Hepatocyte (in vitro differentiated cells): ENCODE measurements around the gene SETBP1. TPM values are rescaled to one million over a fixed set of nuclear protein-coding genes. Genes with fewer than 3 reads are reported as not detected.

Experiments
- DNase-seq: peaks from one replicate; pipeline ENCODE4 v3.0.0-alpha.2; 2016; ENCODE audit warnings: low spot score
- H2AFZ ChIP-seq: fragments of 200-600 bp; sonication (generic); 2 replicates; pipeline ENCODE4 v1.6.0; 2016; ENCODE audit warnings: antibody characterized with exemption, mild to moderate bottlenecking
- H3K27ac ChIP-seq: fragments of 200-600 bp; sonication (generic); 2 replicates; pipeline ENCODE4 v1.5.1; 2016; ENCODE audit warnings: mild to moderate bottlenecking
- H3K27me3 ChIP-seq: fragments of 200-600 bp; sonication (generic); 2 replicates; pipeline ENCODE4 v1.6.1; 2016
- H3K36me3 ChIP-seq: fragments of 200-600 bp; sonication (generic); replicated peaks from 2 replicates; pipeline ENCODE4 v1.5.1; 2016; ENCODE audit warnings: low read depth; ENCODE audit not compliant: insufficient read depth
- H3K4me1 ChIP-seq: fragments of 200-600 bp; sonication (generic); 2 replicates; pipeline ENCODE4 v1.5.1; 2016; ENCODE audit warnings: mild to moderate bottlenecking, moderate library complexity; ENCODE audit not compliant: insufficient read depth
- H3K4me2 ChIP-seq: fragments of 200-600 bp; sonication (generic); 2 replicates; pipeline ENCODE4 v1.6.0; 2016
- H3K4me3 ChIP-seq: fragments of 200-600 bp; sonication (generic); 2 replicates; pipeline ENCODE4 v1.5.1; 2016; ENCODE audit warnings: mild to moderate bottlenecking
- H3K79me2 ChIP-seq: fragments of 200-600 bp; sonication (generic); 2 replicates; pipeline ENCODE4 v1.6.0; 2017; ENCODE audit warnings: mild to moderate bottlenecking
- H3K9me2 ChIP-seq: fragments of 200-600 bp; sonication (generic); replicated peaks from 2 replicates; pipeline ENCODE4 v1.6.0; 2017; ENCODE audit warnings: mild to moderate bottlenecking; ENCODE audit not compliant: insufficient read depth
- H3K9me3 ChIP-seq: fragments of 200-600 bp; sonication (generic); 2 replicates; pipeline ENCODE4 v1.5.1; 2016; ENCODE audit warnings: low read depth, mild to moderate bottlenecking
- H4K20me1 ChIP-seq: fragments of 200-600 bp; sonication (generic); 2 replicates; pipeline ENCODE4 v1.6.0; 2016; ENCODE audit warnings: mild to moderate bottlenecking; ENCODE audit not compliant: insufficient read depth, poor library complexity, severe bottlenecking
- EZH2 ChIP-seq: fragments of 200-600 bp; sonication (generic); IDR thresholded peaks from 2 replicates; pipeline ENCODE4 v1.6.1; 2016; ENCODE audit warnings: antibody characterized with exemption, mild to moderate bottlenecking, borderline replicate concordance
- EZH2phosphoT487 ChIP-seq: fragments of 200-600 bp; sonication (generic); IDR thresholded peaks from one replicate; pipeline ENCODE4 v1.6.1; 2018; ENCODE audit warnings: antibody characterized with exemption, mild to moderate bottlenecking, low read depth, moderate library complexity; ENCODE audit not compliant: unreplicated experiment, severe bottlenecking
- WGBS: methylation state at CpG from one replicate; pipeline ENCODE4 v1.1.6; 2016; ENCODE audit warnings: low lambda C conversion rate; ENCODE audit errors: missing lambda C conversion rate; 5-methylcytosine and 5-hydroxymethylcytosine counted together
- polyA plus RNA-seq: library from polyadenylated mRNA; unstranded; fragments of >200 nt; fragmentation: Nextera tagmentation; extraction: Ambion mirVana; gene quantifications from 2 replicates; pipeline ENCODE4 v1.2.1, GENCODE V29; 2016
- total RNA-seq: library from RNA; depleted of rRNA; stranded (reverse); fragments of >200 nt; gene quantifications from 2 replicates; pipeline ENCODE4 v1.2.3, GENCODE V29; 2014
- TF ChIP-seq, protein P1 (sequence below): fragments of 200-600 bp; sonication (generic); IDR thresholded peaks from 2 replicates; pipeline ENCODE4 v1.5.1; 2016; ENCODE audit warnings: antibody characterized with exemption, mild to moderate bottlenecking; ENCODE audit not compliant: poor library complexity

SETBP1 gene
- total and polyA plus RNA-seq, 2 experiments from 2014 or later: 10.3 to 21.1 TPM

DNA sequence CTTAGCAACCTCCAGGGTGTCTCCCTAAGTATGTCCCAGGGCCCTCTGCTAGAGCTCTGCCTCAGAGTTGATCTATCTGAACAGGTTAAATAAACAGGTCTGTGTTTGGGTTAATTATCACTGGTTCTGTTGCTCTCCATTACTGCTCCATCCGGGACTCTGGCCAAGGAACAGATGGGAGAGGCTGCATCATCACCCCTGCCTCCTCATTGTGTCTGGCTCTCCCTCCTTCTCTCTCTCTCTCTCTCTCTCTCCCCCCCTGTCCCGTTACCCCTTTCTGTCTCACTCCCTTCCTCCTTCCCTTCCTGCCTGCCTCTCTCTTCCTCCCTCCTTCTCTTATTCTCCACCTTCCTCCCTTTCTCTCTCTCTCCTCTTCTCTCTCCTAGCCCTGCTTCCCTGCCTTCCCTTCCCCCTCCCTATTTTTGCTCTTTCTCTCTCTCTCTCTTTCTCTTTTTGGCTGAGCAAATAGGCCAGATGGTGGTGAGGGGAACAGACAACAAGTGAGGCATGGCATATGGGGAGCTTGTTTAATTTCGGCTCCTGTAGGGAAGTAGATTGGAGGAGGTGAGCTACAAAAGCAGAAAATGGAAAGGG is 62.1 kb downstream of the SETBP1 start:
- Histone ChIP-seq H2AFZ (no peak overlapping the region), H3K79me2 (peaks cover 55% of the 10 kb centered on the region)

DNA sequence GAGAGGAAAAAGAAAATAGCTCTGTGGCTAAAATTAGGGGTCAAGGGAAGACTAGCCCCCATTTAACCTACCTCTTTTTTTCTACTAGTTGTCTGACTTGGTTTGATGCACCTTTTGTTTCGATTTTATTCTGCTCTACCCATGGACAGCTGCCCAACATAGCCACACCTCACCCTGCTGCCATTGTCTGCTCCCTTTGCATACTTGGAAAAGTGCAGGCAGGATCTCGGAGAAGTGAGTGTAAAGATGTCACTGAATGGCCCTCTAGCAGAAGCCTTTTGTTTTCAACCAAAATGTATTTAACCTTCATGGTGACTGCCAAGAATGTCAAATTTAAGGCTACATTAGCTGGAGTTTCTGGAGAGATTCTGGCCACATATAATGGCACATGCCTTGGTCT is 62.9 kb downstream of the SETBP1 start:
- Histone ChIP-seq H2AFZ (no peak overlapping the region), H3K27ac (peak overlapping the region; percentile 73), H3K4me2 (no peak overlapping the region), H3K79me2 (peaks cover 56% of the 10 kb centered on the region), H3K9me2 (no peaks in the 10 kb centered on the region), H3K4me1 (peaks cover 18% of the 10 kb centered on the region), H3K27me3 (no peaks in the 10 kb centered on the region), H4K20me1 (no peaks in the 10 kb centered on the region), H3K36me3 (no peaks in the 10 kb centered on the region), H3K9me3 (no peaks in the 10 kb centered on the region), H3K4me3 (no peak overlapping the region)
- TF ChIP-seq EZH2 (no peak), EZH2phosphoT487 (no peak)
- TF ChIP-seq, protein P1, sequence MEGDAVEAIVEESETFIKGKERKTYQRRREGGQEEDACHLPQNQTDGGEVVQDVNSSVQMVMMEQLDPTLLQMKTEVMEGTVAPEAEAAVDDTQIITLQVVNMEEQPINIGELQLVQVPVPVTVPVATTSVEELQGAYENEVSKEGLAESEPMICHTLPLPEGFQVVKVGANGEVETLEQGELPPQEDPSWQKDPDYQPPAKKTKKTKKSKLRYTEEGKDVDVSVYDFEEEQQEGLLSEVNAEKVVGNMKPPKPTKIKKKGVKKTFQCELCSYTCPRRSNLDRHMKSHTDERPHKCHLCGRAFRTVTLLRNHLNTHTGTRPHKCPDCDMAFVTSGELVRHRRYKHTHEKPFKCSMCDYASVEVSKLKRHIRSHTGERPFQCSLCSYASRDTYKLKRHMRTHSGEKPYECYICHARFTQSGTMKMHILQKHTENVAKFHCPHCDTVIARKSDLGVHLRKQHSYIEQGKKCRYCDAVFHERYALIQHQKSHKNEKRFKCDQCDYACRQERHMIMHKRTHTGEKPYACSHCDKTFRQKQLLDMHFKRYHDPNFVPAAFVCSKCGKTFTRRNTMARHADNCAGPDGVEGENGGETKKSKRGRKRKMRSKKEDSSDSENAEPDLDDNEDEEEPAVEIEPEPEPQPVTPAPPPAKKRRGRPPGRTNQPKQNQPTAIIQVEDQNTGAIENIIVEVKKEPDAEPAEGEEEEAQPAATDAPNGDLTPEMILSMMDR: no peak
- WGBS: 89% methylated on average over 2 of the region's 2 CpGs
- DNase-seq: no peak

More for the DNA sequence above, 62.1 kb downstream of the SETBP1 start:
- Histone ChIP-seq H3K9me2 (no peaks in the 10 kb centered on the region), H3K4me1 (peaks cover 18% of the 10 kb centered on the region), H3K27ac (peak overlapping the region; percentile 73), H3K4me3 (no peak overlapping the region), H3K27me3 (no peaks in the 10 kb centered on the region), H4K20me1 (no peaks in the 10 kb centered on the region), H3K36me3 (no peaks in the 10 kb centered on the region), H3K4me2 (no peak overlapping the region), H3K9me3 (no peaks in the 10 kb centered on the region)
- no peak for DNase-seq
- 37% methylated on average over 2 of the region's 3 CpGs for WGBS
- TF ChIP-seq, protein P1: no peak
- TF ChIP-seq EZH2phosphoT487 (no peak), EZH2 (no peak)

DNA sequence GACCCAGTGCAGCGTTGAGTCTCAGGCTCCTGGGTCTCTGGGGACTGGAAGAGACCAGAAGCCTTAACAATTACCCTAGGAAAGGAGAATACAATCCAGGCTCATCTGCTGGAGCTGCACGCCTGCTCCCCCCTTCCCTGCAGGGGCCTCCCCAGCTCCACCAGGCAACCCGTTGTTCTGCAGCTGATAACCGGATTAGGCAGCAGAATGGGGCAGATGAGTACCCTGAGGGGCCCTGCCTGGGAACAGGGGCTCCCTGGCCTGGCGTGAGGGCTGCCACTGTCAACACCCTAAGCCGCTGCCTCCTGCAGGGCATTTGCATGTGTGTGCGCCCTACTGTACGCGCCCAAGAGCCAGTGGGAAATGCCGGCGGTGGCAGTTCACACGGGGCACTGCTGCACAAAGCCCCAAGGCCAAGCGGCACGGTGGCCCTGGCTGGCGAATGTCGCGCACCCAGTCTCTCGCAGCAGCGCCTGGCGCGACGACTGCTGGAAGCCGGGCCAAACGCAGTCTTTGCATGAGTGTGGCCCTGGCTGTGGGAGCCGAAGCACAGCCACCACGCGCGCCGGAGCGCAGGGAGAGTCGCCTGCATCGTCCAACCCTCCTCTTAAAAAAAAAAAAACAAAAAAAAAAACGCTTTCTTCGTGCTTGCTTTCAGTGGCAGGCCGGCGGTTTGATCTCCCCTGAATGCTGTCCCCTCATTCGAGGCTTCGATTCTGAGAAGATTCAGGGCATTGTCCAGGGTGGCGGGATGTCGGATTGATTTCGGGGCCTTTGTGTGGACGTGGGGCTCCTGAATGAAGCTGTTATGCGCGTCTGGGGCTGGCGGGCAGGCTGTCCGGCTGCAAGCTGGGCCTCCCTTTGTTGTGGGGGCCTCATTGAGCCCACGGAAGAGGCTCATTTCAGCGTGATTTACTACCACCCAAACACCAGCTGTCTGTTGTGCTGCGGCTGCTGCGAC is 63.8 kb downstream of the SETBP1 start:
- Histone ChIP-seq H3K9me3 (no peaks in the 10 kb centered on the region), H3K36me3 (no peaks in the 10 kb centered on the region), H3K4me1 (peaks cover 18% of the 10 kb centered on the region), H3K27ac (no peak overlapping the region), H3K9me2 (no peaks in the 10 kb centered on the region), H3K4me3 (no peak overlapping the region), H2AFZ (no peak overlapping the region), H3K27me3 (no peaks in the 10 kb centered on the region), H3K4me2 (peak overlapping the region; percentile 32), H3K79me2 (peaks cover 53% of the 10 kb centered on the region), H4K20me1 (no peaks in the 10 kb centered on the region)
- no peak for TF ChIP-seq EZH2
- TF ChIP-seq, protein P1: no peak
- TF ChIP-seq EZH2phosphoT487: no peak
- 74% methylated on average over 50 of the region's 50 CpGs for WGBS
- DNase-seq: no peak
